Inferior parietal cortex (tissue), 1 donor: ENCODE measurements around the gene TLK2.

ENCODE experiments used
- DNase-seq: peaks from one replicate; pipeline ENCODE4 v3.0.0-alpha.2; 2016; ENCODE audit errors: extremely low spot score

Gene TLK2

DNA sequence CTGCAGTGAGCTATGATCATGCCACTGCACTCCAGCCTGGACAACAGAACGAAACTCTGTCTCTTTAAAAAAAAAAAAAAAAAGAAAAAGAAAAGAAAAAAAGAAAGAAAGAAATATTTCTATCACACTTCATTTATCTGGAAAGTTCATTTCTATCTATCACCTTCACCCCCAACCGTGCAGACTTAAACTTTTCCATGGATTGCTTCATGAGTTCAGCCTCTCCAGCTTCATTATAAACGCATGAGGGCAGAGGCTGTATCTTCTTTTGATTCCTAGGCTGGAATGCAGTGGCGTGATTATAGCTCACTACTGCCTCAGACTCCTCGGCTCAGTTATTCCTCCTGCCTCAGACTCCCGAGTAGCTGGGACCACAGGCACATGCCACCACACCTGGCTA is 177.0 kb downstream of the TLK2 start:
- no peak for DNase-seq

GRCh38 chr17:62656446-62656845 is 177.8 kb downstream of the TLK2 start:
- DNase-seq: no peak

DNA sequence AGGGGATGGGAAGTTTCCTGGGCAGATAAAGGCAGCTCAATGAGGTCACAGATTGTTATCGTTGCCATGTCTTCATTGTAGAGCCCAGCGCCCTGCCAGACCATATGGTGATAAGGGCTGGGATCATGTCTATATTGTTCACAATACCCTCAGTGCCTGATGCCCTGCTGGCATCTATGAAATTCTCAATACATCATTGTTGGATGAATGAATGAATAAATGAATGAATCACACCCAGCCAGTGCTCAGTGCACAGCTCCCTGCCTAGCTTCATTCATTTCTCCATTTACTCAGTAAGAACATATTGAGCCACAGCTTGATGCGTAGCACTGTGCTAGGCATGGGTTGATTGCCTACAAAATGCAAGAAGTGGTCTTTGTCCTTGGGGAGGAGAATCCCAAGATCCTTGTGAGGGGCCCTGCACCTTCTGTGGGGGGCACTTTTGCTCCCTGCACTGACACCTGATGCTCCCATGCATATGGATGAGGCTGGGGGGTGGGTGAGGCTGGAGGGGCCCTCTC is 178.6 kb downstream of the TLK2 start:
- DNase-seq: no peak

DNA sequence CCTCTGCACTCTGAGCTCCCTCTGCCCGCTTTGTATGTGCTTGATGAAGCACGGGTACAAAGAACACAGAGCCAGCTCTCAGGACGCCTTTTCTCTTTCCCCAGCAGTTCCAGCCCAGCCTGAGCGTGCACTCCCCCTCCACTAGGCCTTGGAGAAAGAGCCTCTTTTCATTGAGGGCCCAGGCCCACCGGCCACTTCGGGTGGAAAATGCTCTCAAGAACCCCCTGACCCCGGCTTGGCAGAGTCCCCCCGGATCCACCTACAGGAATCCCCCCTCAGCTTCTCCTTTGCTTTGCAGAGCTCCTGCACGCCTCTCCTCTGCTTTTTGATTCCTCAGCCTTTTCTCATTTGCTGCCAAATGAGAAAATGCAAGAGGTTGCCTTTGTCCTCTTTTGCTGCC is 179.1 kb downstream of the TLK2 start:
- no peak for DNase-seq

DNA sequence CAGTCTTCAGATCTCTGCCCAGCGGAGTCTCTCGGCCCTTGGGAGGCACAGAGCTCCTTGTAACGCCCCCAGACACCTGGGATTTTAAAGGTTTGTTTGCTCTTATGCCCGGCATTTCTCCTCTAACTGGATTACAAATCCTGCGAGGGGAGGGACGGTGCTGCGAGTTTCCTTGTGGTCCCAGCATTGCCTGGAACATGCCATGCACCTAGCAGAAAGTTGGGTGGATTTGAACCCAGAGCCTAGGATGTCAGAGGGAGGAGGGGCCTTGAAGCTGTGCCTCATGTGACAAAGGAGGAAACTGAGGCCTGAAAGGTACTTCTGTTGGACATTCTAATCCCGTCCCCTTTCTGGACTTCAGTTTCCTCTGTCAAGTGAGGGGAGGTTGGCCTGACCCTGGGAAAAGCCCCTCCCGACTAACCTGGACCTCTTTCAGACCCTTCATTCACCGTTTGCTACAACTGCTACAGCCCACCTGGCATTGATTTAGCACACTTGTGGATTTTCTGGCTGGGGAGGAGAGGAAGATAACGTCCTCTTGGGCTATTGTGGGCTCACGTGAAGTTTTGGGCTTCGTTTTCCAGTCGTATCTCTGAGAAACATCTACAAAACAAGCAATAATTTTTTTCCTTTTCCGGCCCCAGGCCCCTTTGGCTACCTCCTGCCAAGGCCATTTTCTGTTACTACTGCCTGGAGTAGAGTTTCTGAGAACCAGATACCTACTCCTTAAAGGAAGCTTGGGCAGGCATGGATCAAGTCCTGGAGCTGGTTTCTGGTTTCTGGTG is 179.7 kb downstream of the TLK2 start:
- DNase-seq: no peak

DNA sequence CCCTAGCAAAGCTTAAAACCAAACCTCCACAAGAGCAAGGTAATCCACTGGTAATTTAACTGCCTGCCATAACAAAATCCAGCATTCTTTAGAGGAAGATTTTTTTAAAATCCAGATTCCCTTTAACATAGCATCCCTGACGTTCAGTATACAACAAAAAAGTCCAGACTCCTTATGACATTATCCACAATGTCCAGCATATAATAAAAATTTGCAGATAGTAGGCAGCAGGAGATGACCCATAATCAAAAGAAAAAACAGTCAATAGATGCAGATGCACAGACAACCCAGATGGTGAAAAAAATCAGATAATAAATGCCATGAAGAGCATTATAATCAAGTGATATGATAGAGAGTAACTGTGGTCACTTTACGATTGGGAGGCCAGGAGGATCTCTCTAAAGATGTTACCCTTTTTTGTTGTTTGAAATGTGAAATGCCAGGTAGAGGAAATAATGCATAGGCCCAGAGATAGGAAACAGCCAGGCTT is 182.0 kb downstream of the TLK2 start:
- DNase-seq: no peak

GRCh38 chr17:62661337-62661736 is 182.7 kb downstream of the TLK2 start:
- no peak for DNase-seq

DNA sequence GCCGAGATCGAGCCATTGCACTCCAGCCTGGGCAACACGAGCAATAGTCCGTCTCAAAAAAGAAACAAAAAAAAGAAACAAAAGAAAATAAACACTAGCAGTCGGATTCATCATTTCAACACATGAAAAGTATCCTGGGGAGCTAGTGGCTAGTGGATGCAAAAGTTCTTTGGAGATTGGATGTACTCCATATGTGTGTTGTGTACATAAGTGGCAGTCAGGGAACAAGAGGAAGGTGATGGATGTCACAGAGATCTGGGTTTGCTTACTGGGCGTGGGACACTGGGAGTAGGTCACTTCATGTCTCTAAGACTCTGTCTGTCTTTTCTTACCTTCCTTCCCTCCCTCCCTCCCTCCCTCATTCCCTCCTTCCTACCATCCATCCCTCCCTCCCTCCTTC is 184.2 kb downstream of the TLK2 start:
- no peak for DNase-seq
